HG02943 (cell line): ENCODE results near the gene SETD1A.
"Not testable (repeated sequence)": the region's sequence is repeated elsewhere in the genome, so short reads cannot be mapped to it uniquely, and the experiment has no call there.

Experiments
- ATAC-seq: cut with Tn5 transposase; IDR thresholded peaks from one replicate; pipeline ENCODE4 v1.9.1; 2021; ENCODE audit warnings: mild to moderate bottlenecking, low read depth, moderate library complexity; ENCODE audit not compliant: unreplicated experiment

The SETD1A gene

DNA sequence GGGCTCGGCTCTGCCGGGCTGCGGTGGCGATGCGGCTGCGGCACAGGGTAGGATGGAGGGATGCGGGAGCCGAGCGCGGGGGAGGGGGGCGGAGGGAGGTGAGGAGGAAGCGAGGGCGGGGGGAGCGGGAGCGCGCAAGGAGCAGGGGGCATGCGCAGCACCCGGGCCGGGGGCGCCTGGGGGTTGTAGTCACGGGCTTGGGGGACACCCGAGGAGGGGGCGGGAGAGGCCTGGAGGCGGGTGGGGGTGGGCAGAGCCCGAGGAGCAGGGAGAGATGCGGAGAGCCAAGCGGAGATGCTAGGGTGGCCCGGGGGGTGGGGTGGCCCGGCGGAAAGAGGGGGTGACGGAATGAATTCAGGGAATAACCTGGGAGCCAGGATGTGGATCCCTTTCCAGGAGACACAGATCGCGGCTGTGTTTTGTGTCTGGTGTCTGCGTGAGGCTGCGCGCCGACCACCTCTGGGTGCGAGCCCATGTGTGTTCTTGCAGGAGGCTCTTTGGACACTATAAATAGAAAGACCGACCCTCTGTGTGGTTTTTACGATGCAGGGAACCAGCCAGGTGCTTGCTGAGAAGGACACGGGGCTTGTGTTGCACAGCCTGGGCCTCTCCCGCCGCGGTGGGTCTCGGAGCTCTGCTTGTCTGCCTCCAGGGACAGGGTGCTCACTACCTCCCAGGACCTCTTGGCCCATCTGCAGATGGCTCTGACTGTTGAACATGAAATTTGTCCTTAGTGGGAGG is 53.2 kb downstream of the SETD1A start, which contains the start of gene STX1B:
Gene STX1B (minus strand): TSS at position 54 of the 741 bp plus-strand sequence. CDS start 242 bp downstream, outside the sequence.
- no peak for ATAC-seq

- ATAC-seq = not testable (repeated sequence)
Measured at GRCh38 chr16:31011815-31012214, 54.3 kb downstream of the SETD1A start.

GRCh38 chr16:31013292-31013691 is 55.7 kb downstream of the SETD1A start:
- ATAC-seq = not testable (repeated sequence)

- ATAC-seq = no peak
Measured at GRCh38 chr16:31016018-31016417, 58.5 kb downstream of the SETD1A start.

DNA sequence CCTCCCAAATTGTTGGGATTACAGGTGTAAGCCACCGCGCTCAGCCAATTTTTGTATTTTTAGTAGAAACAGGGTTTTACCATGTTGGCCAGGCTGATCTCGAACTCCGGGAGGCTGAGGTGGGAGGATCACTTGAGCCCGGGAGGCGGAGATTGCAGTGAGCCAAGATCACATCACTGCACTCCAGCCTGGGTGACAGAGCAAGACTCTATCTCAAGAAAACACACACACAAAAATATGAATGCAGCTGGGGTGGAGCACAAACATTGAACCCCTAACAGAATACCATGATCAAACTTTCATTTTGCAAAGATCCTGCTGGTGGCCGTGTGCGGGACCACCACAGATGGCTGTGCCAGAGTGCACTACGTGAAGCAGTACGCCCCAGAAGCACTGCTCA is 60.2 kb downstream of the SETD1A start:
- ATAC-seq = not testable (repeated sequence)

GRCh38 chr16:31020536-31020935 is 63.0 kb downstream of the SETD1A start:
- no peak for ATAC-seq

- ATAC-seq = no peak
Measured at GRCh38 chr16:31022544-31023251, 65.1 kb downstream of the SETD1A start.

GRCh38 chr16:31023252-31023602 is 65.7 kb downstream of the SETD1A start:
- ATAC-seq = no peak

GRCh38 chr16:31023627-31024226 is 66.2 kb downstream of the SETD1A start:
- no peak for ATAC-seq

- ATAC-seq = no peak
Measured at GRCh38 chr16:31025339-31025738, 67.8 kb downstream of the SETD1A start.

GRCh38 chr16:31029272-31029671 is 71.7 kb downstream of the SETD1A start:
- ATAC-seq = no peak

- ATAC-seq = no peak
Measured at GRCh38 chr16:31031276-31031675, 73.7 kb downstream of the SETD1A start.

DNA sequence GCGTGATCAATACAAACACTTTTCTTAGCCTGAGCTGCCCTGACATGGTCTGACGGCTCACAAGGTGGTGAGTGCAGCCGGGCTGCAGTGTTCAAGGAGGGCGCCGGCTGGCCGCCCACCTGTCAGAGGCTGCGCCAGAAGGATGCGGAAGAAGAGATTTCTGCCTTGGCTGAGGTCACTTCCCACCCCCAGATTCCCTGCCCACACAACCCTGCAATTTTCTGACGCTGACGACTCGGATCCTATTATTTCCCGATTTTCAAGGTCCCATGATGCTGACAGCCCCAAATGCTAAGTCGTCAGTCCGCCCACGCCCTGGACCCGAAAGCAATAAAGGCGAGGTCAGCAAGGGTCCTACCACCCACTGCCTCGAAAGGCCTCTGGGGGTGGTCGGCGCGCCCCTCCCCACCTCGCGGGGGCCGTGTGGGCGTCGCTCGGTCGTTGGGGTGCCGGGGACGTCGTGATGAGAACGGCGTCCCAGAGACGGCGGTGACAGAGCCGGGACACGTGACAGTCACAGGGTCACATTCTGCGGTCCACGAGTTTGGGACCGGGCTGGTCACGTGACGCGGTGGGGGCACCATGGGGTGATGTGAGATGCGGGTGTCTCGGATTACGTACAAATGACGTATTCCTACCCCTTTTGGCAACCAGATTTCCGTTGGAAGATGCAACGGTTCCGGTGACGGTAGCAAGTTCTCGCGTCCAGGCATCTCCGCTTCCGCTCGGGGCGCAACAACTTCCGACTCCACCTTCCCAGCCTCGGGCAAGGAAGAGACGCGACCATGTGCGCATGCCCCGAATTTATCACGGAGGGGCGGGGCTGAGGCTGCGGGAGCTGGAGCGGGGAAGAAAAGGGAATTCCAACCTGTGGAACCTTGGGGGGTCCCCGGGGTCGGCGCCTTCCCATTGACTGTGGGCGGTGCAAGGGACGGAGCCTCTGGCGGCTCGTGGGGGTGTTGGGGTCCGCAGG is 75.5 kb downstream of the SETD1A start, which contains the start of gene STX4:
Gene STX4 (plus strand): TSS at position 823 of the 973 bp plus-strand sequence. CDS start 248 bp downstream, outside the sequence.
- ATAC-seq = peak; percentile 76

- peak; percentile 38 for ATAC-seq
Measured at GRCh38 chr16:31033709-31034492, 76.3 kb downstream of the SETD1A start.
